Astrocyte (in vitro differentiated cells and primary cell): ENCODE measurements around the gene KCTD15.

Source experiments
- CTCF ChIP-seq: IDR thresholded peaks from 2 replicates; pipeline ENCODE4 v1.5.1; 2011; ENCODE audit warnings: low read depth, mild to moderate bottlenecking, inconsistent platforms, low read length, moderate library complexity; ENCODE audit not compliant: insufficient read depth
- EZH2 ChIP-seq: IDR thresholded peaks from 2 replicates; pipeline ENCODE4 v1.6.1; 2012; ENCODE audit warnings: mild to moderate bottlenecking, low read length, inconsistent platforms; ENCODE audit not compliant: insufficient read depth

GRCh38 chr19:33809960-33810359, 13.3 kb downstream of the KCTD15 start:
- no peak for TF ChIP-seq CTCF
- no peak for TF ChIP-seq EZH2
